HepG2 (cell line): Measurements from ENCODE around the gene TBL3. TPM values are rescaled to one million over a fixed set of nuclear protein-coding genes. Genes with fewer than 3 reads are reported as not detected.
"Not testable (repeated sequence)": the region's sequence is repeated elsewhere in the genome, so short reads cannot be mapped to it uniquely, and the experiment has no call there.

Experiments used
- ATAC-seq: fragments of 200-7000 bp; cut with Tn5 transposase; 3 replicates; pipeline ENCODE4 v1.9.1; 2020; ENCODE audit warnings: mild to moderate bottlenecking, moderate library complexity
- BruUV-seq: library from RNA; stranded (reverse); fragments of 400-500 nt; replicated peaks from 2 replicates; lab custom pipeline; 2021; lab: Mats Ljungman, UMichigan
- CTCF ChIA-PET: fragments of 300-600 bp; formaldehyde crosslinking; extraction: SDS; loops from one replicate; lab custom pipeline; 2021; ENCODE audit warnings: low total read pairs, inconsistent platforms, low intra/inter-chr PET ratio; lab: Yijun Ruan, JAX
- POLR2A ChIA-PET: fragments of 350-600 bp; sonication (Branson Sonifier 250); formaldehyde crosslinking; loops from one replicate; lab custom pipeline; 2020; ENCODE audit warnings: antibody characterized with exemption, inconsistent platforms; lab: Yijun Ruan, JAX
- DNase-seq: peaks from one replicate; pipeline ENCODE4 v3.0.0-alpha.2; 2015; ENCODE audit warnings: low spot score
- FAIRE-seq: peaks from 3 replicates; lab custom pipeline; 2011; peaks lifted over from hg19 to GRCh38; lab: Jason Lieb, UNC
- H2AFZ ChIP-seq: one replicate; pipeline ENCODE4 v1.6.1; 2011; ENCODE audit warnings: low read length, inconsistent platforms
- H3K27ac ChIP-seq: fragments of 300-600 bp; 3 replicates; pipeline ENCODE4 v1.8.0; 2011; ENCODE audit warnings: mixed run types, mild to moderate bottlenecking, mixed read lengths, low read length, inconsistent platforms; ENCODE audit not compliant: insufficient read depth; ENCODE audit errors: extremely low read length
- H3K27me3 ChIP-seq, 2 experiments: fragments of 200-600 bp in 1 of 2; 2 replicates in 1 of 2; 3 replicates in 1 of 2; pipeline versions ENCODE4 v1.6.0 to v1.8.0; 2011; ENCODE audit warnings: low read length in 2 of 2, mild to moderate bottlenecking in 2 of 2, moderate library complexity in 2 of 2, inconsistent platforms in 1 of 2; ENCODE audit not compliant: insufficient read depth in 2 of 2, control insufficient read depth in 1 of 2
- H3K36me3 ChIP-seq, 2 experiments: fragments of 200-600 bp in 1 of 2; replicated peaks in 1 of 2; 2 replicates in 1 of 2; 3 replicates in 1 of 2; pipeline versions ENCODE4 v1.5.1 to v1.8.0; 2011; ENCODE audit warnings: low read length in 2 of 2, inconsistent platforms in 1 of 2; ENCODE audit not compliant: insufficient read depth in 2 of 2, control insufficient read depth in 1 of 2
- H3K4me1 ChIP-seq: 2 replicates; pipeline ENCODE4 v1.5.1; 2012; ENCODE audit warnings: low read length, inconsistent platforms; ENCODE audit not compliant: insufficient read depth
- H3K4me2 ChIP-seq: 2 replicates; pipeline ENCODE4 v1.6.0; 2011; ENCODE audit warnings: low read depth, low read length, inconsistent platforms
- H3K4me3 ChIP-seq, 3 experiments: fragments of 200-600 bp in 1 of 3; sonication (generic), shearing (Covaris generic) in 1 of 3; replicated peaks in 1 of 3; 2 replicates each; pipeline ENCODE4 v1.5.1; 2011 to 2016; ENCODE audit warnings: low read length in 3 of 3, inconsistent platforms in 2 of 3, low read depth in 2 of 3, mild to moderate bottlenecking in 2 of 3, control low read depth in 1 of 3, mixed read lengths in 1 of 3; ENCODE audit not compliant: insufficient read depth in 1 of 3
- H3K79me2 ChIP-seq: one replicate; pipeline ENCODE4 v1.6.1; 2011; ENCODE audit warnings: low read length, inconsistent platforms; ENCODE audit not compliant: insufficient read depth
- H3K9ac ChIP-seq: 2 replicates; pipeline ENCODE4 v1.6.0; 2011; ENCODE audit warnings: mild to moderate bottlenecking, low read depth, low read length, inconsistent platforms; ENCODE audit not compliant: insufficient read depth
- H3K9me3 ChIP-seq: 2 replicates; pipeline ENCODE4 v1.5.1; 2012; ENCODE audit warnings: mild to moderate bottlenecking, low read length
- H4K20me1 ChIP-seq: 2 replicates; pipeline ENCODE4 v1.6.0; 2011; ENCODE audit warnings: inconsistent platforms, mild to moderate bottlenecking, low read length, moderate library complexity; ENCODE audit not compliant: insufficient read depth
- AGO2 ChIP-seq: fragments of 200-400 bp; formaldehyde crosslinking; optimal IDR thresholded peaks from 2 replicates; pipeline ENCODE3; 2017; ENCODE audit warnings: mild to moderate bottlenecking, low read depth, low read length, moderate library complexity
- HNF1A ChIP-seq, 2 experiments: sonication (generic) in 1 of 2; formaldehyde crosslinking in 1 of 2; IDR thresholded peaks; 2 replicates each; pipeline versions ENCODE4 v1.4.0 to v1.6.1; 2016 to 2020; ENCODE audit warnings: borderline replicate concordance in 1 of 2, low read depth in 1 of 2, mild to moderate bottlenecking in 1 of 2, missing genetic modification reagents in 1 of 2
- HNF1B ChIP-seq: sonication (generic); formaldehyde crosslinking; IDR thresholded peaks from 2 replicates; pipeline ENCODE4 v1.5.1; 2020; ENCODE audit warnings: mild to moderate bottlenecking, moderate library complexity, missing genetic modification reagents
- MEIS2 ChIP-seq: sonication (generic); formaldehyde crosslinking; IDR thresholded peaks from 2 replicates; pipeline ENCODE4 v1.9.0; 2021; ENCODE audit warnings: mild to moderate bottlenecking, missing genetic modification reagents
- NFIC ChIP-seq: IDR thresholded peaks from 2 replicates; pipeline ENCODE4 v1.6.1; 2012; ENCODE audit warnings: mild to moderate bottlenecking, low read length, inconsistent platforms
- NR2F6 ChIP-seq, 2 experiments: IDR thresholded peaks; 2 replicates each; pipeline ENCODE4 v1.6.1; 2016; ENCODE audit warnings: antibody characterized with exemption in 1 of 2, mild to moderate bottlenecking in 1 of 2
- RBFOX2 ChIP-seq: fragments of 200-400 bp; formaldehyde crosslinking; IDR thresholded peaks from 2 replicates; pipeline ENCODE4 v1.6.1; 2017; ENCODE audit warnings: low read depth, mild to moderate bottlenecking, low read length
- SAP130 ChIP-seq: IDR thresholded peaks from 2 replicates; pipeline ENCODE4 v1.6.1; 2016; ENCODE audit warnings: low read depth
- SP5 ChIP-seq: IDR thresholded peaks from 2 replicates; pipeline ENCODE4 v1.6.1; 2016; ENCODE audit warnings: low read depth, borderline replicate concordance
- ZBTB38 ChIP-seq: sonication (generic); formaldehyde crosslinking; IDR thresholded peaks from 2 replicates; pipeline ENCODE4 v1.5.1; 2020; ENCODE audit warnings: mild to moderate bottlenecking, missing genetic modification reagents
- ZNF335 ChIP-seq: sonication (generic); formaldehyde crosslinking; IDR thresholded peaks from 2 replicates; pipeline ENCODE4 v1.4.0; 2020; ENCODE audit warnings: missing genetic modification reagents
- WGBS: methylation state at CpG from one replicate; pipeline ENCODE4 v1.1.6; 2017; ENCODE audit warnings: low lambda C conversion rate; 5-methylcytosine and 5-hydroxymethylcytosine counted together
- in situ Hi-C: cut with HindIII; loops from 2 replicates; pipeline ENCODE4 v1.10.0; 2017; ENCODE audit warnings: low pct_unique_long_range_greater_than_20kb; ENCODE audit not compliant: extremely low pct_ligation_motif_present
- intact Hi-C: fragments of 100-400 bp; cut with micrococcal nuclease; formaldehyde crosslinking; loops from one replicate; pipeline ENCODE4 v1.10.0; 2022; ENCODE audit not compliant: unreplicated experiment
- polyA plus RNA-seq, 8 experiments: library from polyadenylated mRNA; depleted of rRNA in 3 of 8; stranded (reverse) in 7 of 8; unstranded in 1 of 8; fragments of >200 nt; fragmentation: Illumina TruSeq in 4 of 8; extraction: Trizol in 4 of 8; gene quantifications; 2 replicates each; pipeline versions ENCODE4 v1.2.1 to v1.2.3, GENCODE V29; 2011 to 2016; ENCODE audit warnings: low read depth in 4 of 8, missing spikeins in 1 of 8, mixed read lengths in 1 of 8; ENCODE audit not compliant: insufficient read depth in 1 of 8
- total RNA-seq, 5 experiments: library from RNA; depleted of rRNA; stranded (reverse); fragments of >200 nt; fragmentation: Illumina TruSeq; extraction: Trizol; gene quantifications; 2 replicates each; pipeline ENCODE4 v1.2.3, GENCODE V29; 2016; ENCODE audit warnings: low read depth in 1 of 5

The TBL3 gene
- total and polyA plus RNA-seq, 2 of the 13 experiments (the other 11 are each of a cell fraction or from before 2014, with no cell fraction given): 16.8 to 38.0 TPM

GRCh38 chr16:1938910-1939309 is 32.9 kb upstream of the TBL3 start:
- no TSS peak for BruUV-seq
- intact Hi-C loops (no loop called here), in situ Hi-C loops (no loop called here)
- no peak overlapping the region for H3K9ac ChIP-seq
- no peak overlapping the region for H2AFZ ChIP-seq
- H3K4me3 ChIP-seq: no peak overlapping the region
- TF ChIP-seq RBFOX2 (0 out of 2 replicates have a peak, but pooled peaks have one; percentile 21), AGO2 (peak; percentile 27), ZBTB38 (0 out of 2 replicates have a peak, but pooled peaks have one; percentile 12), ZNF335 (CRISPR knock-in tag) (no peak), NFIC (no peak)
- H3K4me2 ChIP-seq: no peak overlapping the region
- CTCF ChIA-PET: no interaction called here
- DNase-seq: no peak
- peaks cover 7 to 24% of the 10 kb centered on the region in 2 experiments; a peak in 3 of 5 replicates for H3K36me3 ChIP-seq
- FAIRE-seq: no peak
- no peaks in the 10 kb centered on the region; the same call in 1 of the 2 replicates for H4K20me1 ChIP-seq
- H3K79me2 ChIP-seq: peaks cover 26% of the 10 kb centered on the region
- H3K4me1 ChIP-seq: peaks cover 76% of the 10 kb centered on the region
- ATAC-seq: no peak
- peak overlapping the region; percentile 96 for H3K27ac ChIP-seq
- 94% methylated on average over 17 of the region's 17 CpGs for WGBS
- no peaks in the 10 kb centered on the region for H3K27me3 ChIP-seq
- H3K9me3 ChIP-seq: no peaks in the 10 kb centered on the region
- POLR2A ChIA-PET: interaction anchor here (3.1 to 5.8 kb wide), 2 partner anchors 13 to 26 kb away, joined by 26 to 131 read pairs; partner anchors contain the start of genes RNF151 and RPS2

- peak overlapping the region; percentile 96 for H3K27ac ChIP-seq
- WGBS: 18% methylated on average over 8 of the region's 8 CpGs
- CTCF ChIA-PET; H2AFZ ChIP-seq; H3K27me3 ChIP-seq; H3K9me3 ChIP-seq; FAIRE-seq; DNase-seq; in situ Hi-C loops; H4K20me1 ChIP-seq; TF ChIP-seq NR2F6 (CRISPR knock-in tag; IDR thresholded peaks at IDR 0.05): not testable (repeated sequence)
- peak overlapping the region; percentile 90 for H3K9ac ChIP-seq
- H3K4me3 ChIP-seq: peak overlapping the region in 2 of 3 experiments; percentile 33 to 96; a peak in 3 of 6 replicates
- H3K36me3 ChIP-seq: peaks cover 7 to 24% of the 10 kb centered on the region in 2 experiments; a peak in 3 of 5 replicates
- ATAC-seq: peak; percentile 5; the same call in 2 of the 3 replicates
- peak overlapping the region; percentile 96 for H3K4me2 ChIP-seq
- H3K4me1 ChIP-seq: peaks cover 76% of the 10 kb centered on the region
- BruUV-seq: TSS peak; percentile 30
- intact Hi-C loops: loop anchor here (2.0 kb wide), 1 partner anchor 19 kb away; the partner anchor contains the start of gene NDUFB10
- H3K79me2 ChIP-seq: peaks cover 26% of the 10 kb centered on the region
- POLR2A ChIA-PET: interaction anchor here (0.6 to 5.8 kb wide), 23 partner anchors 7 to 234 kb away, joined by 3 to 139 read pairs (median 6); partner anchors contain the start of genes FAHD1, GFER, HAGH and MAPK8IP3
- TF ChIP-seq NR2F6 (IDR thresholded peaks at IDR 0.05) (peak; percentile 73), MEIS2 (0 out of 2 replicates have a peak, but pooled peaks have one; percentile 41), HNF1B (CRISPR knock-in tag) (peak; percentile 69), SAP130 (0 out of 2 replicates have a peak, but pooled peaks have one; percentile 3), HNF1A (IDR thresholded peaks at IDR 0.05; ENCODE audit: low read depth) (peak; percentile 86), HNF1A (CRISPR knock-in tag; IDR thresholded peaks at IDR 0.05; ENCODE audit: borderline replicate concordance) (0 out of 2 replicates have a peak, but pooled peaks have one; percentile 59), SP5 (peak; percentile 22; the same call in 1 of the 2 replicates)
Measured at GRCh38 chr16:1939833-1940232, 32.0 kb upstream of the TBL3 start.
